OCI-LY7 (cell line): ENCODE measurements around the gene FLVCR2. TPM values are rescaled to one million over a fixed set of nuclear protein-coding genes. Genes with fewer than 3 reads are reported as not detected.

ENCODE experiments used
- BruUV-seq: library from RNA; stranded (reverse); fragments of 400-500 nt; replicated peaks from 2 replicates; lab custom pipeline; 2021; lab: Mats Ljungman, UMichigan
- CTCF ChIA-PET: fragments of 300-600 bp; sonication (Branson Sonifier 250); formaldehyde crosslinking; loops from one replicate; lab custom pipeline; 2022; ENCODE audit warnings: antibody characterized with exemption; ENCODE audit not compliant: unreplicated experiment; lab: Charles Lee
- POLR2A ChIA-PET: fragments of 300-600 bp; sonication (Branson Sonifier 250); formaldehyde crosslinking; loops from one replicate; lab custom pipeline; 2022; ENCODE audit warnings: antibody characterized with exemption; lab: Charles Lee
- DNase-seq: peaks from one replicate; pipeline ENCODE4 v3.0.0-alpha.2; 2015; ENCODE audit warnings: low spot score
- H2AFZ ChIP-seq: fragments of 200-600 bp; sonication (generic), shearing (Covaris generic); 2 replicates; pipeline ENCODE4 v1.6.1; 2014; ENCODE audit warnings: mild to moderate bottlenecking, antibody characterized with exemption, low read length, moderate library complexity
- H3K27ac ChIP-seq: fragments of 200-600 bp; sonication (generic); 2 replicates; pipeline ENCODE4 v1.5.1; 2014; ENCODE audit warnings: mixed run types, low read depth, mild to moderate bottlenecking, moderate library complexity, low read length, inconsistent platforms; ENCODE audit not compliant: poor library complexity, severe bottlenecking
- H3K36me3 ChIP-seq: fragments of 200-600 bp; sonication (generic); 2 replicates; pipeline ENCODE4 v1.6.1; 2014; ENCODE audit warnings: mild to moderate bottlenecking, antibody characterized with exemption, low read length, moderate library complexity, mixed read lengths; ENCODE audit not compliant: insufficient read depth
- H3K4me1 ChIP-seq: fragments of 200-600 bp; sonication (generic); 2 replicates; pipeline ENCODE4 v1.5.1; 2014; ENCODE audit warnings: mild to moderate bottlenecking, low read length; ENCODE audit not compliant: insufficient read depth, poor library complexity, severe bottlenecking
- H3K4me2 ChIP-seq: fragments of 200-600 bp; sonication (generic); 2 replicates; pipeline ENCODE4 v1.6.1; 2014; ENCODE audit warnings: mild to moderate bottlenecking, low read length
- H3K4me3 ChIP-seq: fragments of 200-600 bp; sonication (generic); 2 replicates; pipeline ENCODE4 v1.5.1; 2014; ENCODE audit warnings: mild to moderate bottlenecking, low read depth, low read length; ENCODE audit not compliant: poor library complexity, severe bottlenecking
- H3K79me2 ChIP-seq: fragments of 200-600 bp; sonication (generic); 2 replicates; pipeline ENCODE4 v1.6.1; 2016; ENCODE audit warnings: low read depth, mild to moderate bottlenecking, low read length, moderate library complexity, mixed read lengths; ENCODE audit not compliant: insufficient read depth
- H3K9me2 ChIP-seq: fragments of 200-600 bp; sonication (generic); 2 replicates; pipeline ENCODE4 v1.6.1; 2016; ENCODE audit warnings: mild to moderate bottlenecking, low read length, mixed read lengths; ENCODE audit not compliant: insufficient read depth
- H3K9me3 ChIP-seq: fragments of 200-600 bp; sonication (generic); 2 replicates; pipeline ENCODE4 v1.6.1; 2014; ENCODE audit warnings: mild to moderate bottlenecking, mixed run types, low read length, mixed read lengths
- H4K20me1 ChIP-seq: fragments of 200-600 bp; sonication (generic); 2 replicates; pipeline ENCODE4 v1.6.1; 2014; ENCODE audit warnings: mild to moderate bottlenecking, antibody characterized with exemption, low read length, moderate library complexity, mixed read lengths; ENCODE audit not compliant: insufficient read depth
- EZH2phosphoT487 ChIP-seq: fragments of 200-600 bp; sonication (generic); IDR thresholded peaks from 2 replicates; pipeline ENCODE4 v1.6.1; 2018; ENCODE audit warnings: low read depth, borderline replicate concordance, mild to moderate bottlenecking, mixed run types, antibody characterized with exemption, low read length, moderate library complexity, mixed read lengths
- intact Hi-C: fragments of 100-400 bp; cut with micrococcal nuclease; formaldehyde crosslinking; loops from one replicate; pipeline ENCODE4 v1.10.0; 2022; ENCODE audit not compliant: unreplicated experiment
- total RNA-seq, 2 experiments: library from RNA; depleted of rRNA in 1 of 2; stranded (reverse); fragments of >200 nt in 1 of 2; shearing (Covaris generic) in 1 of 2; gene quantifications; 2 replicates each; pipeline ENCODE4 v1.2.3, GENCODE V29; 2014 to 2022
- TF ChIP-seq, protein P1 (sequence below): fragments of 200-600 bp; sonication (generic); conservative IDR thresholded peaks from 2 replicates; pipeline ENCODE4 v1.5.1; 2014; ENCODE audit warnings: mild to moderate bottlenecking, antibody characterized with exemption, low read length, moderate library complexity, mixed read lengths

The FLVCR2 gene
- total RNA-seq, 2 experiments from 2014 or later, result not detected

DNA sequence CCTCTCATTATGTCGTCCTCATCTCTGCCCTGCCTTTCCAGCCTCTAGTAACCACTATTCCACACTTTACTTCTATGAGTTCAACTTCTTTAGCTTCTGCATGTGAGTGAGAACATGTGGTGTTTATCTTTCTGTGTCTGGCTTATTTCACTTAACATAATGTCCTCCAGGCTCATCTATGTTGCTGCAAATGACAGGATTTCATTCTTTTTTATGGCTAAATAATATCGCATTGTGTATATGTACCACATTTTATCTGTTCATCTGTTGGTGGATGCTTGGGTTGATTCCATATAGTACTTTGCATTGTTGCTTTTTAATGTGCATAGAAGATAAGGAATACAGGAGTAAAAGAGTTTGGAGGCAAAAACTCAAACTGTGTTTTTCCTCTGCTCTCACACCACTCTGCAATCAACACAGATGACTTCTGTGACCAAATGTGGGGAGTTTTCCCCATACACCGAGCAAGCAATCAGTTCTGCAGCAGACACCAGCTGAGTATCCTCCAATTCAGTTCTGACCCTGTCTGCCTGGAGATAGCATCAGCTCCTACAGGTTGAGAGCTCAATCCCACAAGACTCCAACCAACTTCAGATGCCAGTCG is 24.6 kb upstream of the FLVCR2 start:
- Histone ChIP-seq H3K9me3 (no peaks in the 10 kb centered on the region), H3K27ac (no peak overlapping the region), H3K4me2 (no peak overlapping the region), H3K4me3 (no peak overlapping the region), H3K36me3 (no peaks in the 10 kb centered on the region), H2AFZ (no peak overlapping the region), H3K9me2 (no peaks in the 10 kb centered on the region), H3K4me1 (no peaks in the 10 kb centered on the region), H4K20me1 (no peaks in the 10 kb centered on the region), H3K79me2 (no peaks in the 10 kb centered on the region)
- ChIA-PET POLR2A (no interaction called here), CTCF (no interaction called here)
- no TSS peak for BruUV-seq
- intact Hi-C loops, result no loop called here
- DNase-seq, result no peak
- TF ChIP-seq, protein P1, sequence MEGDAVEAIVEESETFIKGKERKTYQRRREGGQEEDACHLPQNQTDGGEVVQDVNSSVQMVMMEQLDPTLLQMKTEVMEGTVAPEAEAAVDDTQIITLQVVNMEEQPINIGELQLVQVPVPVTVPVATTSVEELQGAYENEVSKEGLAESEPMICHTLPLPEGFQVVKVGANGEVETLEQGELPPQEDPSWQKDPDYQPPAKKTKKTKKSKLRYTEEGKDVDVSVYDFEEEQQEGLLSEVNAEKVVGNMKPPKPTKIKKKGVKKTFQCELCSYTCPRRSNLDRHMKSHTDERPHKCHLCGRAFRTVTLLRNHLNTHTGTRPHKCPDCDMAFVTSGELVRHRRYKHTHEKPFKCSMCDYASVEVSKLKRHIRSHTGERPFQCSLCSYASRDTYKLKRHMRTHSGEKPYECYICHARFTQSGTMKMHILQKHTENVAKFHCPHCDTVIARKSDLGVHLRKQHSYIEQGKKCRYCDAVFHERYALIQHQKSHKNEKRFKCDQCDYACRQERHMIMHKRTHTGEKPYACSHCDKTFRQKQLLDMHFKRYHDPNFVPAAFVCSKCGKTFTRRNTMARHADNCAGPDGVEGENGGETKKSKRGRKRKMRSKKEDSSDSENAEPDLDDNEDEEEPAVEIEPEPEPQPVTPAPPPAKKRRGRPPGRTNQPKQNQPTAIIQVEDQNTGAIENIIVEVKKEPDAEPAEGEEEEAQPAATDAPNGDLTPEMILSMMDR, result no peak
- TF ChIP-seq EZH2phosphoT487, result no peak

DNA sequence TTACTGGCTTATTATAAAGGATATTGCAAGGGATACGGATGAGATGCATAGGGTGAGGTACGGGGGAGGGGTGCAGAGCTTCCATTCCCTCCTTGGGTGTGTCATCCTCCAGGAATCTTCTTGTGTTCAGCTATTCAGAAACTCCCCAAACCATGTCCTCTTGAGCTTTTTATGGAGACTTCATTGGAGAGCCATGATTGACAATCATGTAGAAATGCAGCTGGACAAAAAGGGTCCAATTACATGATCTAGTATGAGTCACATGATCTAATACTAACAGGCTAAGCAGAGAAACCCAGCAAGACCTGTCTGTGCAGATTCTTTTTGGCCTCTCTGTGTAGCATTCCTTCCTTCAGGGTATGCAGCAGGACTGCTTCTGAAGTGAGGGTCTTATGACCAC is 23.9 kb upstream of the FLVCR2 start:
- no peak for DNase-seq
- Histone ChIP-seq H3K36me3 (no peaks in the 10 kb centered on the region), H3K27ac (no peak overlapping the region), H3K4me1 (no peaks in the 10 kb centered on the region), H3K9me2 (no peaks in the 10 kb centered on the region), H3K79me2 (no peaks in the 10 kb centered on the region), H3K9me3 (no peaks in the 10 kb centered on the region), H2AFZ (no peak overlapping the region), H4K20me1 (no peaks in the 10 kb centered on the region), H3K4me3 (no peak overlapping the region), H3K4me2 (no peak overlapping the region)
- POLR2A ChIA-PET, result no interaction called here
- BruUV-seq, result no TSS peak
- CTCF ChIA-PET, result no interaction called here
- intact Hi-C loops, result no loop called here
- TF ChIP-seq, protein P1, result no peak
- no peak for TF ChIP-seq EZH2phosphoT487

DNA sequence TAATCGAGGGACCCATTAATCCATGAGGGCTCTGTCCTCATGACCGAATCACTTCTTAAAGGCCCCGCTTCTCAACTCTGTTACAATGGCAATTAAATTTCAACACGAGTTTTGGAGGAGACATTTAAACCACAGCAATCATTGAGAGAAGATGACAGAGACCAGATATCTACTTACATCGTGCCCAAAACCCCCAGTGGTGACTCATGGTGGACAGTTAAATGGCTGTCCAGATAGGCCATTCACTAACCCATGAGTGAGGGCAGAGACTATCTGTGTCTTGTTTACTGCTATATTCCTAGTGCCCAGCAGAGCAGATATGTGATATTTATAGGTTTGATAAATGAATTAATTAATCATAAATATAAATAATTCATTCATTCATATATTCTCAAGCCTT is 20.0 kb upstream of the FLVCR2 start:
- ChIA-PET POLR2A (no interaction called here), CTCF (no interaction called here)
- DNase-seq, result no peak
- Histone ChIP-seq H3K9me3 (no peaks in the 10 kb centered on the region), H3K4me3 (no peak overlapping the region), H3K27ac (no peak overlapping the region), H3K4me2 (no peak overlapping the region), H3K9me2 (no peaks in the 10 kb centered on the region), H2AFZ (no peak overlapping the region), H3K79me2 (no peaks in the 10 kb centered on the region), H3K36me3 (no peaks in the 10 kb centered on the region), H3K4me1 (no peaks in the 10 kb centered on the region), H4K20me1 (no peaks in the 10 kb centered on the region)
- intact Hi-C loops, result no loop called here
- TF ChIP-seq, protein P1, result no peak
- TF ChIP-seq EZH2phosphoT487, result no peak
- no TSS peak for BruUV-seq
